Stimulated activated CD8-positive, alpha-beta memory T cell treated with anti-CD3 and anti-CD28 coated beads, Interleukin-4, amount 100 ng/mL, for 4 hours (primary cell): ENCODE measurements around the gene PLA2G3.

Experiments
- DNase-seq, 2 donors: peaks; one replicate each; pipeline ENCODE4 v3.0.0-alpha.2; 2020; ENCODE audit warnings: low read depth in 2 of 2, low spot score in 1 of 2

The PLA2G3 gene

GRCh38 chr22:31148953-31149627 lies 8.8 kb upstream of the PLA2G3 start:
- no peak for DNase-seq

GRCh38 chr22:31148488-31148887 lies 8.2 kb upstream of the PLA2G3 start:
- no peak for DNase-seq

GRCh38 chr22:31144223-31144622 lies 3.9 kb upstream of the PLA2G3 start:
- no peak for DNase-seq

- DNase-seq = no peak
Observed at GRCh38 chr22:31143537-31143936, 3.2 kb upstream of the PLA2G3 start.

GRCh38 chr22:31143038-31143437 lies 2.7 kb upstream of the PLA2G3 start:
- DNase-seq = no peak

- DNase-seq = no peak
Observed at GRCh38 chr22:31142285-31142684, 2.0 kb upstream of the PLA2G3 start.

GRCh38 chr22:31141551-31141950 lies 1.2 kb upstream of the PLA2G3 start:
- no peak for DNase-seq

- no peak for DNase-seq
Observed at GRCh38 chr22:31140746-31141145, 438 bp upstream of the PLA2G3 start.

- no peak for DNase-seq
Observed at GRCh38 chr22:31139066-31139465, 1.2 kb downstream of the PLA2G3 start.

- no peak for DNase-seq
Observed at GRCh38 chr22:31138126-31138525, 2.2 kb downstream of the PLA2G3 start.

- no peak for DNase-seq
Observed at GRCh38 chr22:31137721-31138120, 2.6 kb downstream of the PLA2G3 start.

GRCh38 chr22:31136711-31137110 lies 3.6 kb downstream of the PLA2G3 start:
- no peak for DNase-seq

GRCh38 chr22:31136155-31136554 lies 4.2 kb downstream of the PLA2G3 start:
- no peak for DNase-seq

- no peak for DNase-seq
Observed at GRCh38 chr22:31135706-31136105, 4.6 kb downstream of the PLA2G3 start.

- DNase-seq = no peak
Observed at GRCh38 chr22:31134688-31135087, 5.6 kb downstream of the PLA2G3 start.

- no peak for DNase-seq
Observed at GRCh38 chr22:31133911-31134310, 6.4 kb downstream of the PLA2G3 start.

GRCh38 chr22:31130873-31131272 lies 9.4 kb downstream of the PLA2G3 start:
- no peak for DNase-seq

GRCh38 chr22:31128156-31128555 lies 12.2 kb downstream of the PLA2G3 start:
- no peak for DNase-seq

GRCh38 chr22:31127181-31127772 lies 13.0 kb downstream of the PLA2G3 start:
- no peak for DNase-seq

GRCh38 chr22:31126869-31127175 lies 13.5 kb downstream of the PLA2G3 start:
- no peak for DNase-seq

GRCh38 chr22:31126128-31126868 lies 14.0 kb downstream of the PLA2G3 start:
- no peak for DNase-seq

- DNase-seq = no peak
Observed at GRCh38 chr22:31125521-31126117, 14.7 kb downstream of the PLA2G3 start.
